Smooth muscle cell (in vitro differentiated cells): ENCODE results near the gene PNCK. TPM values are rescaled to one million over a fixed set of nuclear protein-coding genes. Genes with fewer than 3 reads are reported as not detected.
A peak's percentile ranks its signal among the peaks of the same experiment; 100 is the strongest.

Source experiments
- DNase-seq: peaks from one replicate; lab custom pipeline; 2025; ENCODE audit not compliant: unreplicated experiment; lab: John Stamatoyannopoulos, UW
- H2AFZ ChIP-seq: fragments of 200-600 bp; sonication (generic); 2 replicates; pipeline ENCODE4 v1.6.0; 2016; ENCODE audit warnings: antibody characterized with exemption, low read depth, mild to moderate bottlenecking
- H3F3A ChIP-seq: fragments of 200-600 bp; sonication (generic); 2 replicates; pipeline ENCODE4 v1.6.0; 2017; ENCODE audit warnings: antibody characterized with exemption, low read depth
- H3K27ac ChIP-seq: fragments of 200-600 bp; sonication (generic); 2 replicates; pipeline ENCODE4 v1.5.1; 2016; ENCODE audit warnings: low read depth, mild to moderate bottlenecking
- H3K27me3 ChIP-seq: fragments of 200-600 bp; sonication (generic); 2 replicates; pipeline ENCODE4 v1.6.1; 2016; ENCODE audit warnings: low read depth, mild to moderate bottlenecking
- H3K36me3 ChIP-seq: fragments of 200-600 bp; sonication (generic); 2 replicates; pipeline ENCODE4 v1.5.1; 2016; ENCODE audit warnings: low read depth
- H3K4me1 ChIP-seq: fragments of 200-600 bp; sonication (generic); 2 replicates; pipeline ENCODE4 v1.5.1; 2016; ENCODE audit warnings: low read depth
- H3K4me2 ChIP-seq: fragments of 200-600 bp; sonication (generic); 2 replicates; pipeline ENCODE4 v1.6.0; 2016; ENCODE audit warnings: mild to moderate bottlenecking
- H3K4me3 ChIP-seq: fragments of 200-600 bp; sonication (generic); 2 replicates; pipeline ENCODE4 v1.5.1; 2016; ENCODE audit warnings: mild to moderate bottlenecking
- H3K79me2 ChIP-seq: fragments of 200-600 bp; sonication (generic); 2 replicates; pipeline ENCODE4 v1.6.0; 2016; ENCODE audit warnings: low read depth, mild to moderate bottlenecking
- H3K9ac ChIP-seq: fragments of 200-600 bp; sonication (generic); 2 replicates; pipeline ENCODE4 v1.6.0; 2016; ENCODE audit warnings: low read depth
- H3K9me3 ChIP-seq: fragments of 200-600 bp; sonication (generic); replicated peaks from 2 replicates; pipeline ENCODE4 v1.5.1; 2016; ENCODE audit warnings: low read depth
- H4K20me1 ChIP-seq: fragments of 200-600 bp; sonication (generic); 2 replicates; pipeline ENCODE4 v1.6.0; 2016; ENCODE audit warnings: low read depth
- CTCF ChIP-seq: fragments of 200-600 bp; sonication (generic); IDR thresholded peaks from 2 replicates; pipeline ENCODE4 v1.5.1; 2017; ENCODE audit warnings: borderline replicate concordance, mild to moderate bottlenecking, antibody characterized with exemption; ENCODE audit not compliant: insufficient read depth, poor library complexity, severe bottlenecking
- WGBS: methylation state at CpG from one replicate; pipeline ENCODE4 v1.1.7; 2016; ENCODE audit warnings: low lambda C conversion rate; 5-methylcytosine and 5-hydroxymethylcytosine counted together
- polyA plus RNA-seq: library from polyadenylated mRNA; unstranded; fragments of >200 nt; fragmentation: Nextera tagmentation; extraction: Ambion mirVana; gene quantifications from 2 replicates; pipeline ENCODE4 v1.2.1, GENCODE V29; 2016
- total RNA-seq: library from RNA; depleted of rRNA; stranded (reverse); fragments of >200 nt; gene quantifications from 2 replicates; pipeline ENCODE4 v1.2.3, GENCODE V29; 2014

PNCK gene
- total and polyA plus RNA-seq, 2 experiments from 2014 or later: 2.8 to 4.0 TPM

GRCh38 chrX:153645151-153645550 is 28.5 kb downstream of the PNCK start:
- H3K9me3 ChIP-seq: no peaks in the 10 kb centered on the region
- H3K79me2 ChIP-seq: no peaks in the 10 kb centered on the region
- peaks cover 13% of the 10 kb centered on the region for H3K27me3 ChIP-seq
- WGBS: 68% methylated on average over 6 of the region's 6 CpGs
- DNase-seq: no peak
- no peak overlapping the region for H3K27ac ChIP-seq
- no peak overlapping the region for H3K4me3 ChIP-seq
- H2AFZ ChIP-seq: no peak overlapping the region
- H3F3A ChIP-seq: no peaks in the 10 kb centered on the region
- no peak for TF ChIP-seq CTCF
- H3K4me2 ChIP-seq: no peak overlapping the region
- no peaks in the 10 kb centered on the region for H4K20me1 ChIP-seq
- H3K36me3 ChIP-seq: no peaks in the 10 kb centered on the region
- H3K4me1 ChIP-seq: peaks cover 3% of the 10 kb centered on the region
- no peak overlapping the region for H3K9ac ChIP-seq

GRCh38 chrX:153644356-153645125 is 29.1 kb downstream of the PNCK start:
- WGBS: 44% methylated on average over 20 of the region's 46 CpGs

GRCh38 chrX:153643431-153644351 is 29.9 kb downstream of the PNCK start:
- H2AFZ ChIP-seq: no peak overlapping the region
- peak overlapping the region; percentile 83 for H3K4me2 ChIP-seq
- no peaks in the 10 kb centered on the region for H4K20me1 ChIP-seq
- H3F3A ChIP-seq: no peaks in the 10 kb centered on the region
- H3K79me2 ChIP-seq: no peaks in the 10 kb centered on the region
- H3K27me3 ChIP-seq: peaks cover 13% of the 10 kb centered on the region
- TF ChIP-seq CTCF: peak; percentile 10
- WGBS: 32% methylated on average over 38 of the region's 84 CpGs
- DNase-seq: no peak
- H3K4me1 ChIP-seq: peaks cover 3% of the 10 kb centered on the region
- peak overlapping the region; percentile 30 for H3K4me3 ChIP-seq
- H3K27ac ChIP-seq: no peak overlapping the region
- H3K36me3 ChIP-seq: no peaks in the 10 kb centered on the region
- no peaks in the 10 kb centered on the region for H3K9me3 ChIP-seq
- no peak overlapping the region for H3K9ac ChIP-seq

More at GRCh38 chrX:153644356-153645125, 29.1 kb downstream of the PNCK start:
- Histone ChIP-seq H2AFZ (no peak overlapping the region), H3F3A (no peaks in the 10 kb centered on the region), H3K79me2 (no peaks in the 10 kb centered on the region), H3K9me3 (no peaks in the 10 kb centered on the region), H3K4me2 (peak overlapping the region; percentile 51), H3K27me3 (peaks cover 13% of the 10 kb centered on the region), H3K9ac (no peak overlapping the region), H3K4me1 (peaks cover 3% of the 10 kb centered on the region), H4K20me1 (no peaks in the 10 kb centered on the region), H3K27ac (no peak overlapping the region), H3K36me3 (no peaks in the 10 kb centered on the region), H3K4me3 (no peak overlapping the region)
- TF ChIP-seq CTCF: no peak
- DNase-seq: no peak
